Esophagus squamous epithelium (tissue), 4 donors: ENCODE data around the gene BAHD1.

Experiments used
- CTCF ChIP-seq, 6 experiments: fragments of 450-650 bp in 4 of 6; fragments of 200-600 bp in 2 of 6; sonication (generic) in 2 of 6; IDR thresholded peaks; one replicate each; pipeline ENCODE4 v1.5.1; 2016 to 2019; ENCODE audit warnings: antibody characterized with exemption in 6 of 6, mild to moderate bottlenecking in 4 of 6, moderate library complexity in 4 of 6
- POLR2A ChIP-seq, 4 donors: fragments of 450-650 bp; IDR thresholded peaks; one replicate each; pipeline ENCODE4 v1.6.1; 2017; ENCODE audit warnings: antibody characterized with exemption in 4 of 4, mild to moderate bottlenecking in 4 of 4, moderate library complexity in 3 of 4

GRCh38 chr15:40460404-40460803, 19.7 kb downstream of the BAHD1 start:
- TF ChIP-seq CTCF (IDR thresholded peaks at IDR 0.05) (no peak), POLR2A (IDR thresholded peaks at IDR 0.05) (no peak)
